ENCODE data around the gene CT47C1. TPM values are rescaled to one million over a fixed set of nuclear protein-coding genes. Genes with fewer than 3 reads are reported as not detected.

The CT47C1 gene
- total RNA-seq, 4 donors from 2014 or later, result not detected

DNA sequence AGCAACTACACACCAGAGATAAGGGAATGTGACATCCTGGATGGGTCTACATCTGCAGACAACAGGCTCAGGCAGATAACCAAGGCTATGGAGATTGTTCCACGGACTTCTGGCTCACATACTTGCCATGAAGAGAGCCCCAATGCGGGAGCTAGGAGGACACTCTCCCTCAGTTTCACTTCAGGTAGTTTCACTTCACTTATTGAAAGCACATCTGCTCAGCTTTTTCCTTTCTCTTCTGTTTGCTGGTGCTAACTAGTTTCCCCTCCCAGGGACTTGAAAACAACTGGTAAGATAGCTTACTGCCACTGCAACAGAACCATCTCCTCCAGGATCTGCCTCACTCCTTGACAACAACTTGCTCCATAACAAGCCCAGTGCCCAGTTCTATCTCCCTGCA is 1.4 kb upstream of the CT47C1 start:
- Histone ChIP-seq H3K4me1 (peaks cover 0 to 4% (median 2%) of the 10 kb centered on the region in 4 donors), H3K36me3 (no peaks in the 10 kb centered on the region), H3K27ac (replicated peaks in 1 of 4) (no peak overlapping the region), H3K9me3 (no peaks in the 10 kb centered on the region), H3K4me3 (no peak overlapping the region), H3K27me3 (no peaks in the 10 kb centered on the region)
- DNase-seq (ENCODE audit: extremely low spot score), result no peak
- TF ChIP-seq, protein P1, sequence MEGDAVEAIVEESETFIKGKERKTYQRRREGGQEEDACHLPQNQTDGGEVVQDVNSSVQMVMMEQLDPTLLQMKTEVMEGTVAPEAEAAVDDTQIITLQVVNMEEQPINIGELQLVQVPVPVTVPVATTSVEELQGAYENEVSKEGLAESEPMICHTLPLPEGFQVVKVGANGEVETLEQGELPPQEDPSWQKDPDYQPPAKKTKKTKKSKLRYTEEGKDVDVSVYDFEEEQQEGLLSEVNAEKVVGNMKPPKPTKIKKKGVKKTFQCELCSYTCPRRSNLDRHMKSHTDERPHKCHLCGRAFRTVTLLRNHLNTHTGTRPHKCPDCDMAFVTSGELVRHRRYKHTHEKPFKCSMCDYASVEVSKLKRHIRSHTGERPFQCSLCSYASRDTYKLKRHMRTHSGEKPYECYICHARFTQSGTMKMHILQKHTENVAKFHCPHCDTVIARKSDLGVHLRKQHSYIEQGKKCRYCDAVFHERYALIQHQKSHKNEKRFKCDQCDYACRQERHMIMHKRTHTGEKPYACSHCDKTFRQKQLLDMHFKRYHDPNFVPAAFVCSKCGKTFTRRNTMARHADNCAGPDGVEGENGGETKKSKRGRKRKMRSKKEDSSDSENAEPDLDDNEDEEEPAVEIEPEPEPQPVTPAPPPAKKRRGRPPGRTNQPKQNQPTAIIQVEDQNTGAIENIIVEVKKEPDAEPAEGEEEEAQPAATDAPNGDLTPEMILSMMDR (IDR thresholded peaks at IDR 0.05), result no peak
- no peak for TF ChIP-seq EP300 (IDR thresholded peaks at IDR 0.05)
- intact Hi-C loops (cut with DNase I), result no loop called here
- 55% methylated on average over 2 of the region's 2 CpGs for WGBS

DNA sequence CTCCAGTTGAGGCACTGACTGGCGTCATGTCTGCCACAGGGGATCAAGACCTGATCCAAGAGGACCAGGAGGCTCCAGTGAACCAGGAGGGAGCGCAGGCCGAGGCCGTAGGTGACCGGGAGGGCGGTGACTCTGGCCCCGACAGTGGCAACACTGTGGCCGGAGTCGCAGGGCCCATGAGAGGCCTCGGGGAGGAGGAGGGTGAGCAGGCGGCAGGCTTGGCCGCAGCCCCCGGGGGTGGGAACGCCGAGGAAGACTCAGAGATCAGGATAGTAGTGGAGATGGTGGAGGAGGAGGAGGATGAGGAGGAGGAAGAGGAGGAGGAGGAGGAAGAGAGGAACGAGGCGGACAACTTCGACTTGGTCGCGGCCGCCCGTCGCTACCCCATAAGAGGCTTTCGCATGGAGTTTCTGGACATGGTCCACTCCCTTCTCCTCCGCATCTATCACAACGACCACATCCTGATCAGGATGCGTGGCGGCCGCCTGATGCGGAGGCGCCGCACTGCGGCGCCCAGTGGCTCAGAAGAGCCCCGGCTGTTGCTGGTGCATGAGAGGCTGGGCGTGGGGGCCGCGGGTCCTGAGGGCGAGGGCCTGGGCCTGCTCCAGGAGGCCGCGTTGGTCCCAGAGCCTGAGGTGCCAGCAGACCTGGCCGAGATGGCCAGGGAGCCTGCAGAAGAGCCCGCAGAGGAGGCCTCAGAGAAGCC is 560 bp downstream of the CT47C1 start:
- no peak for DNase-seq (ENCODE audit: extremely low spot score)
- no peaks in the 10 kb centered on the region for H3K9me3 ChIP-seq
- H3K4me3 ChIP-seq, result no peak overlapping the region
- H3K27me3 ChIP-seq, result no peaks in the 10 kb centered on the region
- no peaks in the 10 kb centered on the region for H3K36me3 ChIP-seq
- no peaks in the 10 kb centered on the region for H3K4me1 ChIP-seq
- intact Hi-C loops (cut with DNase I), result no loop called here
- no peak overlapping the region for H3K27ac ChIP-seq (replicated peaks in 1 of 4)
- 81% methylated on average over 43 of the region's 43 CpGs for WGBS
- TF ChIP-seq, protein P1 (IDR thresholded peaks at IDR 0.05), result no peak
- TF ChIP-seq EP300 (IDR thresholded peaks at IDR 0.05), result no peak
- no peak for TF ChIP-seq POLR2A (IDR thresholded peaks at IDR 0.05; ENCODE audit: low read depth)
- TF ChIP-seq POLR2AphosphoS5 (IDR thresholded peaks at IDR 0.05), result no peak

DNA sequence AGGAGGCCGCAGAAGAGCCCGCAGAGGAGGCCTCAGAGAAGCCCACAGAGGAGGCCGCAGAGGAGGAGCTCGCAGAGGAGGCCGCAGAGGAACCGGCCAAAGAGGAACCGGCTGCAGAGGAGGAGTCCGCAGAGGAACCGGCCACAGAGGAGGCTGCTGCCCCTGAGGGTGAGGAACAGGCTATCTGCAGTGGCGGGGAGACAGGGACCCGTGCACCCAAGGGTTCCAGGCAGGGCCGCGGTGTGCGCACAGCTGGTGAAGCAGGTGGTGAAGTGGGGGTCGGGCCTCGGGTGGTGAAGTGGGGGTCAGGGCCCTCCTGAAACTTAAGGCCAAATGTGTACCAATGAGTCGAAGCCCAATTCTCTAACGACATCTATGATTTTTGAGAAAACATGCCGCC is 1.1 kb downstream of the CT47C1 start:
- no peak for DNase-seq (ENCODE audit: extremely low spot score)
- TF ChIP-seq EP300 (IDR thresholded peaks at IDR 0.05) (no peak), POLR2A (IDR thresholded peaks at IDR 0.05; ENCODE audit: low read depth) (no peak), POLR2AphosphoS5 (IDR thresholded peaks at IDR 0.05) (no peak)
- TF ChIP-seq, protein P1 (IDR thresholded peaks at IDR 0.05), result no peak
- Histone ChIP-seq H3K4me1 (no peaks in the 10 kb centered on the region), H3K4me3 (no peak overlapping the region), H3K27ac (replicated peaks in 1 of 4) (no peak overlapping the region), H3K9me3 (no peaks in the 10 kb centered on the region), H3K36me3 (no peaks in the 10 kb centered on the region), H3K27me3 (no peaks in the 10 kb centered on the region)
- intact Hi-C loops (cut with DNase I), result no loop called here
- 91% methylated on average over 18 of the region's 19 CpGs for WGBS

DNA sequence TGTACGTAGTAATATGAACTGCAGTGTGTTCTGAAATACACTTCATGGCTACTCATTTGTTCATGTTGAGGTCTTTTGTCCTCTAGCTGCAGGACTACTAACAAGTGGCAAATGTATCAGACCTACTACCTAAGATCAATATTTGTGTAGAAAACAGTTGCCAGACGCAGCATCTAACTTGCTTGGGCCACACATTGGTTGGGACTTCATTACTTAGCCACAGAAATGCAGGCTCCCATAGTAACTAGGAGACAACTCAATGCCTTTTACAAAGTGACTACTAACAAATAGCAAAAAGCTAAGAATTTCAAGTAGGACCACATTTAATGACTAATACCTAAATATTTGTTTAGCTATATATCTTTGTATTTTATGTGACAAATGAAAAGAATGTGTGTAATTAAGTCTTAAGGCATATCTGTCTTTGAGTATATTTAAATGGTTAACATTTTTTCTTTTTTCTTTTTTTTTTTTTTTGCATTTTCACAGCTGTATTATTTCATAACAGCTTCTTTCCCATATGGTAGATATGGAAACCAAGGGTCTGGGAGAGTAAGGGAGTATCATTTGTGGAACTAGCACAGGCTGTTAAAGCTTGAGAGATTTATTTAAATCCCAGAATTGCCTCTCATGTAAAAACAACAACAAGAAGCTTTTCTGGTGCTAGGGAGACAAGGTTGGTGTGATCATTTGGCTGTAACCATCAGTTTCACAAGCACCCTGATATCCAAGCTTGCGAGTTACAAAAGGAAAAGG is 2.7 kb downstream of the CT47C1 start:
- intact Hi-C loops (cut with DNase I), result no loop called here
- Histone ChIP-seq H3K27me3 (no peaks in the 10 kb centered on the region), H3K4me1 (no peaks in the 10 kb centered on the region), H3K4me3 (no peak overlapping the region), H3K9me3 (no peaks in the 10 kb centered on the region), H3K27ac (replicated peaks in 1 of 4) (no peak overlapping the region), H3K36me3 (no peaks in the 10 kb centered on the region)
- DNase-seq (ENCODE audit: extremely low spot score), result no peak
- TF ChIP-seq, protein P1 (IDR thresholded peaks at IDR 0.05), result no peak
- TF ChIP-seq POLR2A (IDR thresholded peaks at IDR 0.05; ENCODE audit: low read depth) (no peak), EP300 (IDR thresholded peaks at IDR 0.05) (no peak), POLR2AphosphoS5 (IDR thresholded peaks at IDR 0.05) (no peak)
- WGBS, result 85% methylated on average over 3 of the region's 3 CpGs
